HG02973 (cell line): Measurements from ENCODE around the gene AKAP10.
"Not testable (repeated sequence)": the region's sequence is repeated elsewhere in the genome, so short reads cannot be mapped to it uniquely, and the experiment has no call there.

Experiments
- ATAC-seq: cut with Tn5 transposase; IDR thresholded peaks from one replicate; pipeline ENCODE4 v1.9.1; 2021; ENCODE audit warnings: moderate library complexity; ENCODE audit not compliant: unreplicated experiment

The AKAP10 gene

DNA sequence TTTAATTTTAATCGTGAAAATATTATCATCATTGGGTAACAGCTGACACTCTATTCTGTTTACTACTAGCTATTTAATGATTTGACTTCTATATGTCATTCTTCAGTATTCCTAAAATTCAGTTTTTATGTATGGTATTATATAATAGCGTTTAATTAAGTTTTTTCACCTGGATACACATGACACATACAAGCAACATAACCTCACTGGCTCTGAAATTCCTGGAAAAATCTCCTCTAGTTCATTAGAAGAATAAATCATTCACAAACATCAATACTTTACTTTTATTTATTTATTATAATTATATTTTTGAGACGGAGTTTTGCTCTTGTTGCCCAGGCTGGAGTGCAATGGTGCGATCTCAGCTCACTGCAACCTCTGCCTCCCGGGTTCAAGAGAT lies 44.0 kb downstream of the AKAP10 start:
- no peak for ATAC-seq

DNA sequence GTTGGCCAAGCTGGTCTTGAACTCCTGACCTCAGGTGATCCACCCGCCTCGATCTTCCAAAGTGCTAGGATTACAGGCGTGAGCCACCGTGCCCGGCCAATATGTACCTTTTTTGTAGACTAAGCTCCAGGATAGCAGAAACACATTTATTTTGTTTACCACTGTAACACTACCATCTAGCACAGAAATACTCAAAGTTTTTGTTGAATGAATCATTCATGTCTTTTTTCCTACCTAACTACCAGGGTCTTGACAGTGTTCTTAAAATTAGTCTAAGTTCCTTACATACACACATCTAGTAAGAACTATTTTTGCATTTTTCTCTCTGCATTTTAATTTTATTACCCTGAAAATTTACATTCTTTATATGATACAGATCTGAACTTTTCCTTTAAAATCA lies 44.4 kb downstream of the AKAP10 start:
- ATAC-seq: no peak

DNA sequence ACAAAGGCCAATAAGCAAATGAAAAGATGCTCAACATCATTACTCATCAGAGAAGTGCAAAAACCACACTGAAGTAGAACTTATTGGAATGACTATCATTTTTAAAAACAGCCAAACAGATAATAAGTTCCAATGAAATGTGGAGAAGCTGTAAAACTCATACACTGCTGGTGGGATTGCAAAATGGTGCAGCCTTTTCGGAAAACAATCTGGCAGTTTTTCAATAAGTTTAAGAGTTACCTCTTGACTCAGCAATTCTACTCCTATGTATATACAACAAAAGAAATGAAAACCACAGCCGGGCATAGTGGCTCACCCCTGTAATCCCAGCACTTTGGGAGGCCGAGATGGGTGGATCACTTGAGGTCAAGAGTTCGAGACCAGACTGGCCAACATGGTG lies 49.3 kb downstream of the AKAP10 start:
- ATAC-seq: no peak

DNA sequence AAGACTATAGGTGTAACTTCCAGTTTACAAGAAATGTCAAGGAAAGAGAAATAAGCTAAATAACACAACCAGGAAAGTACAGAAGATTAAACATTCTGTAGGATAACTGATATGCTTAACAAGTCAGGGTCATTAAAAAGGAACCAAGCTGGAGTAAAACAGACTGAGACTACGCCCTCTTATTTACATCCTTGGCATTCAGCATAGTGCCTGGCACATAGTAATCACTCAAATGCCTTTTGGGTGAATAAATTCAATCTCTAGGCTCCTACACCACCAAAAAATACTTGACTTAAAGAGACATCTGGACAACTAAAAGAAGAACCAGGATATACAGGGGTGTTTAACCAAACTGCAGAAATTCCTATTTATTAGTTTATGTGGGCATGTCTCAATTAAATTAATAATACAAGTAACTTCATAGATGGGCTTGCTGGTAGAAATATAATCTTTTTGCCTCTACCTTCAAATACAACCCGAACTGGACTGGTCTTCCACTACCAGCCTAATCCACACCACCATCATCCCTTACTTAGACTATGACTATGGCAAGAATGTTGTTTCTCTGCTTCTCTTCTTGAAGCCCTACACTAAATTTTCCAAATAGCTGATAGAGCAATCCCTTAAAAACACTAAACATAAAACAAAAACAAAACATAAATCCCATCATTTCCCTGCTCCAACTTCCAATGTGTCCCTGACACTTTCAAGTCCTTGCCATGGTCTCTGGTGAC lies 62.2 kb downstream of the AKAP10 start:
- no peak for ATAC-seq

DNA sequence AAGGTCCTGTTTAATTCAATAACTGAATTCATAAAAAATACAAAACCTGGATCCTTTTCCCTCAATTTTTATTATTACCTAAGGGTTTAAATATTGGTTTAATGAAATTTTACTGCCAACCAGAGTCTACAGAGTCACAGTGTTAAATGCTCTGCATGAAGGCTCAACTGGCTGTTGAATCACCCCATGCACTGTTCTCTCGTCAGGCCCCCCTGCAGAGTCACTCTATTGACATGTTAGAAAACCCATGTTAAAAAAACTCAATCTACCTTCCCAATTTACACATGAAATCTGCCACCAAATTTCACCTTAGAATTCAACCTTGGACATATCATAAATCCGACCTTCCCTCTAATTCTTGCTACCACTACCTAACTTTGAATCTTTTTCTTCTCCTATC lies 66.6 kb downstream of the AKAP10 start:
- no peak for ATAC-seq

DNA sequence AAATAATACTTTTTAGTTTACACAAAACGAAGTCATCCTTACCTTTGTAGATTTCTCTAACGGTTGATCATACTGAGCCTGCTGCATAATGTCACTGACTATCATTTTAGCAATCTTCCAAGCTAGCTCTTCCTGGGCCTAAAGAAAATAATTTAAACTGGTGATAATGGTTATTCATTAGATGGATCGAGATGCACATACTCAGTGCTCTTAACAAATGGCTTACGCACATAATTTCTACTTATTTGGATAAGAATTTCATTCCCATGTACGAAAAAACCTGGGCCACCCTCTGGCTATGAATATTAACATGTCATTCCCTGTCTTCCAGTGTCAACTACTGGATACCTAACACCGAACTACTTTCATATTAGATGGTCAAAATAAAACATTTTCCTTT lies 68.5 kb downstream of the AKAP10 start:
- no peak for ATAC-seq

DNA sequence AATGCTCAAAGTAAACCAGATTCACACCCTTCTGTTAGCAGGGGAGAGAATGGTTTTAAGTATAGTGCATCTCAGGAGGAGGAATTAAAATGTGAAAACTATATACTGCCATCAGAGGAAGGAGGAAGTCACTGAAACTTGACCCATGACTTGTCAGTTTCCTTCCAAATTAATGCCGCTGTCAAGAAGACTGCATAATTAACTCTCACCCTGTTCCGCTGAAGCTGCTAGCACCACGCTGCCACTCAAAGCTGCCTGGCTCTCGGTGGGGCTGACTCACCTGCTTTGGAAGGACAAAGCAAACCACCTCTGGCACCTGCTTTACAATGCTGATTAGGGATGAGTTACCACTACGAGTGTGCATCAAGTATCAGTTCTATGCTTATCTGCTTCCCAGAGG lies 72.1 kb downstream of the AKAP10 start:
- no peak for ATAC-seq

DNA sequence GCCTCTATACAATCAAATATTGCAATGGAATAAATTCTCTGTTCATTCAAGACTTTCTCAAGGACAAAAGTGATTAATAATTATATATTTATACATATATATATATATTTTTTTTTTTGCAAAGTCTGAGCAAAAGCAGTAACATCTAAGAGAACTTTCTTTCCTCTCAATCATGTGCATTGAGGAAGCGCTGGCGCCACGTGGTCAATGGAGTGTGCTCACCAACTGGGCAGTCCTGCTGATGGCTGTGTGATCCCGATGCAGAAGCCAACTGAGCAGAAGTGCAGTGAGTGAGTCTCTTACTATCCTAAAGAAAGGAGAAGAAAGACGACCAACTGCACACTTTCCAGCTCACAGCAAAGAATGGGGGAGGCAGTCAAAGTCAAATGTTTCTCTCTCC lies 72.7 kb downstream of the AKAP10 start:
- no peak for ATAC-seq

DNA sequence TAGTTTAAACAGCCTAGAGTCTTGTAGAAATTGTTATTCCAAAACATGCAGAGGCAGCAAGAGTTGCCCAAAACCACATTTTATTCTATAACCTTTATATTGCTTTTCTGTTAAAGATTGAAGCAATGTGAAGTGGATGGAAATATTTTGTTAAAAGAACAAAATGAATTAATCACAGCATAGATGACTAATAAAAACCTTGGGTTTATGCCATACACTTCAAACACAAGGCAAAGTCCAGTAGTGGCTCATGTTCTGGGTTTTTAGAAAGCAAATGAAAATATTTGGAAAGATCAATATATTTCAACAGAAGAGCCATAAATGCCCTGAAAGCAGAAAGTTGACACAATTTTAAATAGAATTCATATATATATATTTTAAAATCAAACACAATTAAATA lies 73.2 kb downstream of the AKAP10 start:
- no peak for ATAC-seq

DNA sequence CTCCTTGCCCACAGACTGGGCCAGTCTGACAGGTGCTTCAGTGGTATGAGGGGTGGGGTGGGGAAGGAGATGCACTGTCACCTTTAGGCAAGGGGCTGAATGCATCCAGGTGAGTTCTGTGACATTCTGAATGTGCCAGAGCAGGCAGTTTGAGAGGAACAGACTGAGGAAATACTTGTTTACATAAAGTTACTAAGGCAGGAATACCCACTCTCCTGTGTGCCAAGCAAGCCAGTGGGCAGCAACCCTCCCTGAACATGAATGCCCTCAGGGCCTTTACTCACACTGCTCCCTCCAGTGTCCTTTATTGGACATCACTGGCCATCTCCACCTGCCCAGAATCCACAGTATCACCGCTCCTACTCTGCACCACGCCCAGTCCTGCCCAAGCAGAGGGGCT lies 76.8 kb downstream of the AKAP10 start:
- ATAC-seq: no peak

DNA sequence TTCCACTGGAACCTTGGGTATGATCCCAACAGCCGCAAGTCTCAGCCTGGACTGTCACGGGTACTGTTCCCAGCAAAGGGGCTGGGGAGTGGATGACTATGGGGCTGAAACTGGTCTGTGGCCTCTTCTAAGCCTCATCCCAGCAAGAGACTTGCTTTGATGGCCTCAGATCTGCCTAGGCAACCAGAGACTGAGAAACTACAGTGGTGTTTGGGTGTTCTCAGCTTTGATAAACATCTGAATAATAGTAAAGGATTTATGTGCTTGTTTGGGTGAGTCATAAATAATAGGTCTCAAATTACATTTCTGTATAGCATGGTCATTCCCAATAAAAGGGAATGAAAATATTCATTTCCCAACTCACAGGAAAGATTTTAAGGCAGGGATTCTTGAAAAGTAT lies 79.7 kb downstream of the AKAP10 start:
- no peak for ATAC-seq

DNA sequence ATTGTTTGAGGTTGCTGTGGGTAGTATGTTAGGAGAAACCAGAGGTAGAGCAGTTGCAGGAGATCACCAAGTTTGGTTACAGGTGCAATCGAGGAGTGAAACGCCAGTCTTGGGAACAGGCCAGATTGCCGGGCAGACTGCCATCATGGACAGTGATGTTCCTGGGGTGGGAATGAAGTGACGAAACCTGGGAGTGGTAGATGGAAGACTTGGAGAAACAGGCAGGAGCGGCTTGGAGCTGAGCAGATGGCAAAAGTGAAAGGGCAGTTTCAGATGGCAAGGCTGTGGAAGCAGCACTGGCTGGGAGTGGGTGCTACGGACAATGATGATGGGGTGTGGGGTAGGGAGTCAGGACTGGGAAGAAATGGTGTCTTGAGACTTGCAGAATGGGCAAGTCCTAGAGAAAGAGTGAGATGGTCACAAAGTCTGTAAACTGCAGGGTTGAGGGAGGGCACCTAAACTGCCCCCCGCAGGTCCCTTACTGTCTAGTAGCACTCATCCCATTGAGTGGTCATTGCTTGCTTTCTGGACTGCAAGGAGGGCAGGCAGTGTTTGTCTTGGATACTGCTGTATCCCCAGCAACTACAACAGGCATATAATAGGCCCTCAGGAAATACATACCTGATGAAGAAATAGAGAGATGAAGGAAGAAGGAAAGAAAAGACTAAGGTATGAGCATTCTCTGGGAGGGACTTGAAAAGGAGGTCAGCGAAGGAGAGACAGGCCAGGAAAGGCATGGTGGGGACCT lies 80.4 kb downstream of the AKAP10 start:
- no peak for ATAC-seq

DNA sequence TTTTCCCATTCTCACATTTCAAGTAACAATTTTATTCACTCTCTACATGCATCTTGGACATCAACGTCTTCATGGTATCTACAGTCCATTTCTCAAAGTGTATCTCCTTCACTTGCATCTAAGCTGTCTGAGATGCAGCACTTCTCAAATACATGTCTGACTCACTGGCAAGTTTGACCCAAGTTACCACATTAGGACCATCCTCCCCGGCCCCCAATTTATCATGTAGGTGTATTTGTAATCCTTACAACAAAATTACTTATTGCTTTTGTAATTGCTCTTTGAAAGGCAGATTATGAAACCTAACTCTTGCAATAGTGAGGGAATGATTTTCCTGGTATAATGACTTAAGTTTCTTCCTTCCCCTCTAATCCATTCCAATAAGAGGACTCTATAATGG lies 80.9 kb downstream of the AKAP10 start:
- ATAC-seq: no peak

DNA sequence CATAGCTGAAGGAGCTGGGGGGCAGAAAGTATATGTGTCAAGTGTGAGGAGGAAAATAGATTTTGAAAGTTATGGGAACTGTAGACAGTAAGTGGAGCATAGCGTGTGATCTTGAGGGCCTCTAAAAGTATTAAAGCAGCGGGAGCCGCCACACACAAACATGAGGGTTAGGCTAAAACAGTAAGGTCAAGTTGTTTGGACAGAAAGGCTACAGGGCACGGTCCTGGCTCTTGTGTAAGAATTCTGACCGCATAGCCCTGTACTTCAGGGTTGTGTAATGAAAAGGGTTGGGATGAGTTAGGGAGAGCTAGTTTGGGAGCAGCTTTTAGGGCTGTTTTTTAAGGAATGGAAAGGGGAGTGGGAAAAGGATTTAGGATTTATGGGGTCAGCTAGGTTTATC lies 87.1 kb downstream of the AKAP10 start:
- not testable (repeated sequence) for ATAC-seq

DNA sequence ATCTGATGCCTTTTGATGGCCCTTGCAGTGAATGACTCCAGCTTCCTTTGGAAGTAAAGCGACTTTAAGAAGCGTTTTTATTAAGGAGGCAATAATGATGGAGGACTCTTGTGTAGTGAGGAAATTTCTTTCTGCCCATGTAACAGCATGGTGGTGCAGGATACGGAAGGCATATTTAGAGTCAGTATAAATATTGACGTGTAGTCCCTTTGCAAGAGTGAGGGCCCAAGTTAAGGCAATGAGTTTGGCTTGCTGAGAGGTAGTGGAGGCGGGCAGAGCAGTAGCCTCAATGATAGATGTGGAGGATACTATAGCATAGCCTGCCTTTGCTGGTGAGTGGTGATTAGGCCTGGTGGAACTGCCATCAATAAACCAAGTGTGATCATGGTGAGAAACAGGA lies 87.6 kb downstream of the AKAP10 start:
- not testable (repeated sequence) for ATAC-seq

DNA sequence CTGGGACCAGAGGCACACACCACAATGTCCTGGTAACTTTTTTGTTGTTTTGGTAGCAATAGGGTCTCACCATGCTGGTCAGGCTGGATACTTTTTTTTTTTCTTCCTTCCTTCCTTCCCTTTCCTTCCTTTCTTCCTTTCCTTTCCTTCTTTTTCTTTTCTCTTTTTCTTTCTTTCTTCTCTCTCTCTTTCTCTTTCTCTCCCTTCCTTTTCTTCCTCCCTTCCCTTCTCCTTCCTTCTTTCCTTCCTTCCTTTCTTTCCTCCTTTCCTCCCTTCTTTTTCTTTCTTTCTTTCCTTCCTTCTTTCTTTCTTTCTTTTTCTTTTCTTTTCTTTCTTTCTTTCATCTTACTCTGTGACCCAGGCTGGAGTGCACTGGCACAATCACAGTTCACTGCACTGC lies 91.5 kb downstream of the AKAP10 start:
- no peak for ATAC-seq

DNA sequence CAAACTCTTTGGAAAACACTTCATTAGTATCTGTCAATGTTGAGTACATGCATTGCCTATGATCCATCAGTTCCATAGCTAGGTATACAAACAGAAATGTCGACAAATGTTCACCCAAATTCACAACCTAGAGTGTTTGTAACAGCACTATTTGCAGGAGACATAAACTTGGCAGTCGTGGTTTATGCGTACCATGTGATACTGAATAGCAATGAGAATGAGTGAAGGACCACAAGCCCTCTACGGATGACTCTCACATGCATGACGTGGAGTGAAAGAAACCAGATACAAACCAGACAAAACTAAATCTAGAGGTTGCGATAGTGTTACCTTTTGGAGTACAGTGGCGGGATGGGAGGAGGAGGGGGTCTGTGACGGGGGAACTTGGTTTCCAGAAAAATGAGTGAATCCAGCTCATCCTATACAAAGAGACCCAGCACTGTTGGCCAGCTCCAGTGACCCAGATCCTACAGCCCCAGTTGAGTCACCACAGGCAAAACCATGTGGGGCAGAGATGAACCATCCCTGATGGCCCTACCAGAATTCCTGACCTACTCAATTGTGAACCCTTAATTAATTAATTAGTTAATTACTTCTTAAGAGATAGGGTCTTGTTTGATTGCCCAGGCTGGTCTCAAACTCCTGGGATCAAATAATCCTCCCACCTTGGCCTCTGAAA lies 94.0 kb downstream of the AKAP10 start:
- no peak for ATAC-seq

DNA sequence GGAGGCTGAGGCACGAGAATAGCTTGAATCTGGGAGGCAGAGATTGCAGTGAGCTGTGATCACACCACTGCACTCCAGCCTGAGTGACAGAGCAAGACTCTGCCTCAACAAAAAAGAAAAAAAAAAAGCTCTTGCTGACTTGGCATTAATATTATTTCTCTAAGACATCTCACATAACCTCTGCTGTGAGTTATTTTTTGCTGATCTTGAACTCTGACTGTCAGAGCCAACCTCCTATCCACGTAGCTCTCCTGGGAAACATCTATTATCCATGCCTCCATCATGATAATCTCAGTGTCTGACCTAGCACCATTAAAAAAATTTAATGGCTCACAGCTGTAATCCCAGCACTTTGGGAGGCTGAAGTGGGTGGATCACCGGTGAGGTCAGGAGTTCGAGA lies 97.2 kb downstream of the AKAP10 start:
- ATAC-seq: no peak

DNA sequence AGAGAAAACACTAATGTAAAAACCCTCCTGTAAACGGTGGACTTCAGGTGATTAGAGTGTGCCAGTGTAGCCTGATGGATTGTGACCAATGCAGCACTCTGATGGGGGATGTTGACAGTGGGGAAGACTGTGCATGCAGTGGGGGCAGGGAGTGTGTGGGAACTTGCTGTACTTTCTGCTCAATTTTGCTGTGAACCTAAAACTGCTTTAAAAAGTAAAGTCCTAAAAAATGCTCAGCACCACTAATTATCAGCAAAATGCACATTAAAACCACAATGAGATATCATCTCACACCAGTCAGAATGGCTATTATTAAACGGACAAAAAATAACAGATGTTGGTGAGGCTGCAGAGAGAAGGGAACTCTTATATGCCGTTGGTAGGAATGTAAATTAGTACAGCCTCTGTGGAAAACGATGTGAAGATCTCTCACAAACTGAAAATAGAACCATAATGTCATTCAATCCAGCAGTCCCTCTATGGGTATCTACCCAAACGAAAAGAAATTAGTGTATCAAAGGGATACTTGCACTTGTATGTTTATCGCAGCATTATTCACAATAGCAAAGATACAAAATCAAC lies 100.2 kb downstream of the AKAP10 start:
- no peak for ATAC-seq

DNA sequence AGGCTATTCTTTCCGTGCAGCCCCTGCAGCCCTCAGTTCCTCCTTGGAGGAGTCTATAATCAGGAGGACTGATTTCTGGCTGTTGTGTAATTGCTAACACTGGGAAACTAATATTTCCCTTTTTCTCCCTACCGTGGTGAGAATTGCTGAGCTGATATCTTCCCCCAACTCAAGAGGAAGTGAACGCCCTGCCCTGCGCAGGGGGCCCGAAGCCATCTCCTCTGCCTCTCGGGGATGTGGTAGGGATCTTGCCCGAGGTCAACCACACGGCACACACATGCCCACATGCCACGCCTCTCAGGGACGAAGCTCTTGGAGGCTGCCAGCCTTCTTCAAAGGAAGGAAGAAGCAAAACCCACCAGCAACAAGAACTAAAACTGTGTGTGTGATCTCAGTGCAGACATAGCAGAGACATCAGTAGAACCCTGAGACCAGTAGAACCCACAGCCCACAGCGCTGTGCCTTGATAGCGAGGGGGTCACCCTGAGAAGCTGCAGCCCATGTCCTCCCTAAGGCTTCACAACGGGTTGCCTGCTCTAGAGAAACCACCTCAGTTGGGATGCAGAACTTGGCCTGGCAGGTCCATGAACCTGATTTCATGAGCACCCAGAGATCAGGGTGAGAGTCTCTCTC lies 101.0 kb downstream of the AKAP10 start:
- no peak for ATAC-seq

DNA sequence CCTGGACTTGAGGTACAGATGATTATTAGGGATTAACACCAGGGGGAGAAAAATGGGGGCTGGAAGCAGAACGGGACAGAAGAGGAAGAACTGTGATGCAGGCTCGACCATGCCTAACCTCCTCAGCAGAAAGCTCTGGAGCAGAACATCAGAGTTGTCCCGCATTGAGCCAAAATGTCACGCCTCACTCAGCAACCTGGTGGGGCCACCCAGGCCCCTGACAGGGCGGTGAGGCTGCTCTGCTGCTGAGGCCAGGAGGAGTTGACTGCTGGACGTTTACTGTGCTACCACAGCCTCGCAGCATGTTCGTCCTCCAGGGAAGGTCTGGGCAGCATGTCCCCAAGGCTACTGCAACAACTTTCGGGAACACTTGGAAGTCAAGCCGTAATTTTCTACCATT lies 103.4 kb downstream of the AKAP10 start:
- ATAC-seq: no peak
